Vagina (tissue), 2 donors: Measurements from ENCODE around the gene HS6ST2.

Experiments used
- POLR2A ChIP-seq, 2 donors: fragments of 450-650 bp; IDR thresholded peaks; one replicate each; pipeline ENCODE4 v1.6.1; 2017; ENCODE audit warnings: antibody characterized with exemption in 2 of 2, mild to moderate bottlenecking in 2 of 2, moderate library complexity in 2 of 2
- POLR2AphosphoS5 ChIP-seq, 2 donors: sonication (generic); formaldehyde crosslinking; IDR thresholded peaks; one replicate each; pipeline ENCODE4 v1.9.0; 2017; ENCODE audit warnings: antibody characterized with exemption in 2 of 2, mild to moderate bottlenecking in 2 of 2, low read depth in 1 of 2; ENCODE audit not compliant: insufficient read depth in 1 of 2
- TF ChIP-seq, protein P1 (sequence below), 3 experiments: fragments of 450-650 bp in 2 of 3; fragments of 200-600 bp in 1 of 3; sonication (generic) in 1 of 3; IDR thresholded peaks; one replicate each; pipeline ENCODE4 v1.5.1; 2017 to 2019; ENCODE audit warnings: antibody characterized with exemption in 3 of 3, mild to moderate bottlenecking in 2 of 3, moderate library complexity in 2 of 3

DNA sequence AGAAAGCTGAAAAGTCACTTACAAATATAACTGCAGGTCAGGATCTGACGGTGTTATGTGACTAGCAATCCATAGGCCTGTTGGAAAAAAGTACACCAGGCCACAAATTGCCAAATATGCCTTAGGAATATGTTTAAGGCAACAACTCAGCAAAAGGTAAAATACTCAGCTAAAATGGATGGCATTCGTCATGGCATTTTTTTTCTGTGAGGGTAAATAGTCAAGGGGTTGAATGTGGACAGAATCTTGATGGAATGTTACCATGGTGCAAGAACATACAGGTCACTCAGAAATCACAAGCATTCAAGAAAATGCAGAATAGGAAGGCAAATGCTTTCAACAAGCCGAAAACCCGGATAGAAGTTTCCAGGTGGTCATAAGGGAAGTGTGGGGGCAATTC lies 347.9 kb downstream of the HS6ST2 start:
- TF ChIP-seq, protein P1, sequence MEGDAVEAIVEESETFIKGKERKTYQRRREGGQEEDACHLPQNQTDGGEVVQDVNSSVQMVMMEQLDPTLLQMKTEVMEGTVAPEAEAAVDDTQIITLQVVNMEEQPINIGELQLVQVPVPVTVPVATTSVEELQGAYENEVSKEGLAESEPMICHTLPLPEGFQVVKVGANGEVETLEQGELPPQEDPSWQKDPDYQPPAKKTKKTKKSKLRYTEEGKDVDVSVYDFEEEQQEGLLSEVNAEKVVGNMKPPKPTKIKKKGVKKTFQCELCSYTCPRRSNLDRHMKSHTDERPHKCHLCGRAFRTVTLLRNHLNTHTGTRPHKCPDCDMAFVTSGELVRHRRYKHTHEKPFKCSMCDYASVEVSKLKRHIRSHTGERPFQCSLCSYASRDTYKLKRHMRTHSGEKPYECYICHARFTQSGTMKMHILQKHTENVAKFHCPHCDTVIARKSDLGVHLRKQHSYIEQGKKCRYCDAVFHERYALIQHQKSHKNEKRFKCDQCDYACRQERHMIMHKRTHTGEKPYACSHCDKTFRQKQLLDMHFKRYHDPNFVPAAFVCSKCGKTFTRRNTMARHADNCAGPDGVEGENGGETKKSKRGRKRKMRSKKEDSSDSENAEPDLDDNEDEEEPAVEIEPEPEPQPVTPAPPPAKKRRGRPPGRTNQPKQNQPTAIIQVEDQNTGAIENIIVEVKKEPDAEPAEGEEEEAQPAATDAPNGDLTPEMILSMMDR (IDR thresholded peaks at IDR 0.05), result no peak
- no peak for TF ChIP-seq POLR2A (IDR thresholded peaks at IDR 0.05)
- TF ChIP-seq POLR2AphosphoS5 (IDR thresholded peaks at IDR 0.05; ENCODE audit: insufficient read depth in 1 of 2, low read depth in 1 of 2), result no peak
